Osteoblast (primary cell): ENCODE results near the gene TMEM203. TPM values are rescaled to one million over a fixed set of nuclear protein-coding genes. Genes with fewer than 3 reads are reported as not detected.

Source experiments
- DNase-seq: peaks from one replicate; pipeline ENCODE4 v3.0.0; 2011; ENCODE audit warnings: low spot score, mixed read lengths; ENCODE audit not compliant: insufficient read length; ENCODE audit errors: missing footprints
- H2AFZ ChIP-seq: 2 replicates; pipeline ENCODE4 v1.6.0; 2011; ENCODE audit warnings: mild to moderate bottlenecking, low read length
- H3K27ac ChIP-seq: 2 replicates; pipeline ENCODE4 v1.5.1; 2011; ENCODE audit warnings: mild to moderate bottlenecking, low read depth, low read length, moderate library complexity
- H3K27me3 ChIP-seq: 2 replicates; pipeline ENCODE4 v1.6.0; 2012; ENCODE audit warnings: mild to moderate bottlenecking, control low read depth, inconsistent platforms, low read length, moderate library complexity; ENCODE audit not compliant: insufficient read depth
- H3K36me3 ChIP-seq: 2 replicates; pipeline ENCODE4 v1.5.1; 2011; ENCODE audit warnings: mild to moderate bottlenecking, low read length, control low read depth, moderate library complexity; ENCODE audit not compliant: insufficient read depth
- H3K4me1 ChIP-seq: 2 replicates; pipeline ENCODE4 v1.5.1; 2011; ENCODE audit warnings: mild to moderate bottlenecking, low read length, control low read depth, moderate library complexity; ENCODE audit not compliant: insufficient read depth
- H3K4me2 ChIP-seq: 2 replicates; pipeline ENCODE4 v1.6.0; 2011; ENCODE audit warnings: mild to moderate bottlenecking, low read length; ENCODE audit not compliant: insufficient read depth
- H3K4me3 ChIP-seq: fragments of 200-600 bp; sonication (generic); 3 replicates; pipeline ENCODE4 v1.5.1; 2012; ENCODE audit warnings: mild to moderate bottlenecking, low read length, inconsistent platforms; ENCODE audit not compliant: insufficient read depth
- H3K79me2 ChIP-seq: 2 replicates; pipeline ENCODE4 v1.6.0; 2012; ENCODE audit warnings: mild to moderate bottlenecking, low read length, control low read depth, inconsistent platforms; ENCODE audit not compliant: insufficient read depth
- H3K9me3 ChIP-seq: 2 replicates; pipeline ENCODE4 v1.5.1; 2011; ENCODE audit warnings: low read depth, low read length, control low read depth
- H4K20me1 ChIP-seq: 2 replicates; pipeline ENCODE4 v1.6.0; 2012; ENCODE audit warnings: mild to moderate bottlenecking, low read length, control low read depth; ENCODE audit not compliant: insufficient read depth
- total RNA-seq: library from RNA; depleted of rRNA; stranded (reverse); fragments of >200 nt; gene quantifications from 2 replicates; pipeline ENCODE4 v1.2.3, GENCODE V29; 2012
- TF ChIP-seq, protein P1 (sequence below): IDR thresholded peaks from 2 replicates; pipeline ENCODE4 v1.5.1; 2011; ENCODE audit warnings: mild to moderate bottlenecking, low read depth, low read length, moderate library complexity; ENCODE audit errors: extremely low read depth

TMEM203 gene
- total RNA-seq, 1 donor, result 36.9 TPM

DNA sequence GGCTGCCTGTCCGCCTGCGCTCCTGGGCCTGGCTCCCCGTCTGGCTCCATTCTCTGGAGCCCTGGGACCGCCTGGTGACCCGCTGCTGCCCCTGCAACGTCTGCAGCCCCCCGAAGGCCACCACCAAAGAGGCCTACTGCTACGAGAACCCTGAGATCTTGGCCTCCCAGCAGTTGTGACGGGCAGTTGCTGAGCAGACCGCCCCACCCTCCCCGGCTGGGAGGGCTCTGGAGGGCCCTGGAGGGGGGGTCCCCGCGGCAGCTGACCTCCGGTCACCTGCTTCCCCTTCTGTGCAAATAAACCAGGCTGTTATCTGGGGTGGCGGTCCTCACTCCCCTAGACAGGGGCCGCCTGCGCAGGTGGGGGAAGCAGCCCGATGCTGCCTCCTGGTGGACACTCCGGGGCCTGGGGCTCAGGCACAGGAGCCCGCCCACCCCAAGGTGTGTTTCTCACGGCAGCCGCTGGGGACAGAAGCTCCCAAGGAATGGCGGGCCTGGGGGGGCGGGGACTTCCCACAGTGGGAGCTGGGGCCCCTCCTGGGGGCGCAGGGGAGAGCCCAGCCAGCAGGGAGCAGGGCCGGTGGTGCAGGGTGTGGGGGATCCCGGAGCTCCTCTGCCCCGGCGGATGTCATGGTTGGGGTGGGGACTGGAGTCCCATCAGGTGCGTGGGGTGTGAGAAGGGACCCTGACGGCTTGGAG, 30.9 kb upstream of the TMEM203 start:
- Histone ChIP-seq H3K4me1 (peaks cover 3% of the 10 kb centered on the region), H3K27ac (no peak overlapping the region)
- TF ChIP-seq, protein P1, sequence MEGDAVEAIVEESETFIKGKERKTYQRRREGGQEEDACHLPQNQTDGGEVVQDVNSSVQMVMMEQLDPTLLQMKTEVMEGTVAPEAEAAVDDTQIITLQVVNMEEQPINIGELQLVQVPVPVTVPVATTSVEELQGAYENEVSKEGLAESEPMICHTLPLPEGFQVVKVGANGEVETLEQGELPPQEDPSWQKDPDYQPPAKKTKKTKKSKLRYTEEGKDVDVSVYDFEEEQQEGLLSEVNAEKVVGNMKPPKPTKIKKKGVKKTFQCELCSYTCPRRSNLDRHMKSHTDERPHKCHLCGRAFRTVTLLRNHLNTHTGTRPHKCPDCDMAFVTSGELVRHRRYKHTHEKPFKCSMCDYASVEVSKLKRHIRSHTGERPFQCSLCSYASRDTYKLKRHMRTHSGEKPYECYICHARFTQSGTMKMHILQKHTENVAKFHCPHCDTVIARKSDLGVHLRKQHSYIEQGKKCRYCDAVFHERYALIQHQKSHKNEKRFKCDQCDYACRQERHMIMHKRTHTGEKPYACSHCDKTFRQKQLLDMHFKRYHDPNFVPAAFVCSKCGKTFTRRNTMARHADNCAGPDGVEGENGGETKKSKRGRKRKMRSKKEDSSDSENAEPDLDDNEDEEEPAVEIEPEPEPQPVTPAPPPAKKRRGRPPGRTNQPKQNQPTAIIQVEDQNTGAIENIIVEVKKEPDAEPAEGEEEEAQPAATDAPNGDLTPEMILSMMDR, result peak; percentile 91

DNA sequence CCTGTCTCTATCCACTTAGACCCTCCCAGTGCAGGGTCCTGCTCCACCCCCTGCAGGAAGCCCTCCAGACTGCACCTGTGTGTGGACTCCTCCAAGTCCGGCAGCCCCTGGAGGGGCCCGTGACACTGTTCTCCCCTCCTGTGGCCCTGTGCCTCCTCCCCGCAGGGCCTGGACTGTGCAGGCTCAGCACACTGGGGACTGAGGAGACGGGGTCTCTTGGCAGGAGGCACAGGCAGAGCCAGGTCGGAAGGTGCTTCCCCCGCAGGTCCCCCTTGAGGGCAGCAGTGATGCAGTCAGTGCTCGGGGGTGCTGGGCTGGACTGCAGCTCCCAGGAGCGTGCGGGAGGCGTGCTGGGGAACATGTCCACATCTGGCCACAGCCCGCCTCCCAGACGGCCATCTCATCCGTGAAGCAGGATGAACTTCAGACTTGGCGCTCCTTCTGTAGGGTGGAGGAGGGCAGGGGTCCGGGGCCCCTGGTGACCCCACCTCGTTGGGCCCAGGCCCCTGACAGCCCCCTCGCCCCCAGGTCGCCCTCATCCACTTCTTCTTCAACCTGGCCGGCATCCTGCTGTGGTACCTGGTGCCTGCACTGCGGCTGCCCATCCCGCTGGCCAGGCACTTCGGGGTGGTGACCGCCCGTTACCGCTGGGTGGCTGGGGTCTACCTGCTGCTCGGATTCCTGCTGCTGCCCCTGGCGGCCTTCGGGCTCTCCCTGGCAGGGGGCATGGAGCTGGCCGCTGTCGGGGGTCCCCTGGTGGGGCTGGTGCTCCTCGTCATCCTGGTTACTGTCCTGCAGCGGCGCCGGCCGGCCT, 30.2 kb upstream of the TMEM203 start:
- Histone ChIP-seq H3K4me2 (no peak overlapping the region), H4K20me1 (peaks cover 10% of the 10 kb centered on the region)
- TF ChIP-seq, protein P1, result no peak

More for the DNA sequence above, 30.9 kb upstream of the TMEM203 start:
- H3K9me3 ChIP-seq, result no peaks in the 10 kb centered on the region
- H3K4me2 ChIP-seq, result no peak overlapping the region
- peaks cover 10% of the 10 kb centered on the region for H4K20me1 ChIP-seq
- no peaks in the 10 kb centered on the region for H3K36me3 ChIP-seq
- no peak overlapping the region for H2AFZ ChIP-seq
- peak; percentile 100 for DNase-seq
- H3K27me3 ChIP-seq, result no peaks in the 10 kb centered on the region
- peaks cover 20% of the 10 kb centered on the region for H3K79me2 ChIP-seq
- peak overlapping the region; percentile 7 for H3K4me3 ChIP-seq

DNA sequence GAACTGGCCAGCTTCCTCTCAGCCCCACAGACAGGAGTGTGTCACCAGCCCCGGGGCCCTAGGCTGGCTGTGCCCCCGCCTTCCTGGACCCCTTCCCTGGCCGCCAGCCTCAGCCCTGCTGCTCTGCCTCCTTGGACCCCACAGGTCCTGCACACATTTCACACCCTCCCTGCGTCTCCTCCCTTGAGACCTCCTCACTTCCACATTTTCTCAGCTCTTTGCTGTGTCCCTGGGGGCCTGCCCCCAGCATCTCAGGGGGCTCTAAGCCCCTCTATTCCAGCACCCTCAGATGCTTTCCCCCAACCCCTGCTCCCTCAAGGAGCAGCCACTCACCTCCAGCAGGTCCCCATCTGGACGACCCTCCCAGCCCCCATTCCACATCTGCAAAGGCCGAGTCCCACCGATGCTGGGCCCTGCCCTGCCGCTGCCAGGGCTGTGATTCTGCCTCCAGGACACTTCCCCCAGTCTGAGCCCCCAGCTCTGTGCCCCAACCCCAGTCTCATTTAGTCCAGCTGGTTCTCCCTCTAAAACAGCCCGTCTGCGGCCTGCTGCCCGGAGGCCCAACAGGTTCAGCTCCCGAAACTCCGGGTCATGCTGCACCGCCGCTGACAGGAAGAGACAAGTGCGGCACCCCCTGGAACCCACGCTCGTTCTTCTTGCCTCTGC, 29.4 kb upstream of the TMEM203 start:
- H3K4me2 ChIP-seq, result no peak overlapping the region

More for the DNA sequence above, 30.2 kb upstream of the TMEM203 start:
- H2AFZ ChIP-seq, result no peak overlapping the region
- peaks cover 3% of the 10 kb centered on the region for H3K4me1 ChIP-seq
- no peak for DNase-seq
- peaks cover 20% of the 10 kb centered on the region for H3K79me2 ChIP-seq
- H3K27ac ChIP-seq, result no peak overlapping the region
- no peaks in the 10 kb centered on the region for H3K9me3 ChIP-seq
- no peak overlapping the region for H3K4me3 ChIP-seq
- no peaks in the 10 kb centered on the region for H3K36me3 ChIP-seq
- H3K27me3 ChIP-seq, result no peaks in the 10 kb centered on the region

More for the DNA sequence above, 29.4 kb upstream of the TMEM203 start:
- no peaks in the 10 kb centered on the region for H3K27me3 ChIP-seq
- H3K4me3 ChIP-seq, result no peak overlapping the region
- TF ChIP-seq, protein P1, result no peak
- H2AFZ ChIP-seq, result no peak overlapping the region
- H3K79me2 ChIP-seq, result peaks cover 20% of the 10 kb centered on the region
- no peak overlapping the region for H3K27ac ChIP-seq
- no peak for DNase-seq
- no peaks in the 10 kb centered on the region for H3K36me3 ChIP-seq
- no peaks in the 10 kb centered on the region for H3K9me3 ChIP-seq
- peaks cover 3% of the 10 kb centered on the region for H3K4me1 ChIP-seq
- peaks cover 10% of the 10 kb centered on the region for H4K20me1 ChIP-seq
